GM21390 (cell line): Measurements from ENCODE around the gene SNPH.

ENCODE experiments used
- ATAC-seq: cut with Tn5 transposase; IDR thresholded peaks from one replicate; pipeline ENCODE4 v1.9.1; 2021; ENCODE audit not compliant: unreplicated experiment

The SNPH gene

GRCh38 chr20:1323256-1323655 is 57.2 kb downstream of the SNPH start:
- no peak for ATAC-seq

- no peak for ATAC-seq
These were observed 57.9 kb downstream of the SNPH start for GRCh38 chr20:1323830-1324597.

DNA sequence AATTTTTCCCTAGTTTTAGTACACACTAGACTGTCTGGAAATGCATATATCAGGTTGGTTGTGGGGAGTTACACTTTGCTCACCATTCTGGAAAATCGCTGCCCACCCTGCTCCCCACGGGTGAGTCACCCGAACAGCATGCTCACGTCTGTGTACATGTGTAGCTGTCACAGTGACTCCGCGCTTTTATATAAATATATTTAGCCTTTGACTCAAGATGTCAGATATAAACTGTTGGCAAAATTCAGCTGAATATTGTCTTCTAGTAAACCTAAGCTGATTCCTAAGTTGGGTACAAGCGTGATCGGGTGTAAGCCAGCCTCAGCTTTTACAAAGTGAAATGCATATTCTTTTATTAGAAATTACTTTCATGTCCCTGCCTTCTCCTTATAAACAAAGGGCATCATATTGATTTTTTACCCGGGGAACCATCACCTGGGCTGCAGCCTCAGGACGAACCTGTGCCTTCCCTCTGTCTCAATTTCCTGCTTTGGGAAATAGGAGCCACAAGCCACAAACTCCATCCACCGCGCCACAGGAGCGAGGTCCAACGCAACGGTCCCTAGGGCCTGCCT is 58.6 kb downstream of the SNPH start:
- ATAC-seq, result no peak

- peak; percentile 80 for ATAC-seq
These were observed 59.3 kb downstream of the SNPH start for GRCh38 chr20:1325173-1326030.

DNA sequence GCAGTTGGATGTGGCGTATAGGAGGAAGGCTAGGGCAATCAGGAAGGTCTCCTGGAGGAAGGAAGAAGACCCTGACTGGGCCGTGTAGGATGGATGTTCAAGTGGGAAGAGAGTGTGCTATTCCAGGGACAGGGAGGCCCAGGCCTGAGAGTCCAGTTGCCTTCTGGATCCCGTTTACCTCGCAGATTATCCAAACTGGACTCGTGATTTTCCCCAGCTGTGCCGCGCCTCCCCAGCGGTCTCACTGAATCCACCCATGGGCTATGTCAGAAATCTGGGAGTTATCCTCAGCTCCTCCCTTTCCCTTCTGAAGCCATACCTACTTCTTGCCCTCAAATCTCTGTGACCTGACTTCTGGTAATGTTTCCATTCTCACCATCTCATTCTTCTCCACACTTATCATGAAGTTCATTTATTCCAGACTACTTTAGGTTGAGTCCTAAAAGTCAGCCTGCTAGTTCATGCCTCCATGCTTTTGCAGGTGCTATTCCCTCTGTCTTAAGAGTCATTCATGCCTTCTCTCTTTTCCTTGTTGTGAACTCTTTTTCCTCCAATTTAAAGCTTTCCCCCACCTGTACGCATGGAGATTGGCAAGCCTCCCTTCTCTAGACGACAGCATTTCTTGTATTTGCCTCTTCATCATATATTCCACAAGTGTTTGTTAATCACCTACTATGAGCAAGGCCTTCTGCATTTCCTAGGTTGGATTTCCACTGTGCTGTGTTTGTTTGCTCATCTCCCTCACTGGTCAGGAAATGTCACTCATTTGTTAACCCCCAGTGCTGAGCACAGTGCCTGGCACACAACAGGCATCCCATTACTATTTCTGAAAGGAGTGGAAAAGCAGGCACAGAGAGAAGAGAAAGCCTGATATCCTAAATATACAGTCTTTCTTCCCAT is 60.2 kb downstream of the SNPH start:
- ATAC-seq, result no peak

DNA sequence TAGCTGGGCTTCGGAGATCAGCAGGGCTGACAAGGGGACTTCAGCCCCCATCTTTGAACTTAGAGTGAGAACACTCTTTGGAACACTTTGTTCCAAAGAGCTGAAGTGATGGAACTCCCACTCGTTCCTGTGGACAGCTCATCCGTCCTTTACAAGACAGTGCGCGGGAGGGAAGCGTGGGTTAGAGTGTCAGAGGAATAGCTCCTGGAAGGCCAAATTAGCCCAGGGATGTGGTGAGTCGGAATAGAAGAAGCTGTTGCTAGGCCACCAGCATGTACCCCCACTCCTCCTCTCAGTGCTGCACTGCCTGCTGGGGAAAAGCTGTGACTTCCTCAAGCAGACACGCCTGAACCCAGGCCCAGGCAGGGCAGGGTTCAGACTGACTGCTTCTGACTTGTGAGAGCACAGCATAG is 61.2 kb downstream of the SNPH start:
- ATAC-seq, result no peak

- no peak for ATAC-seq
These were observed 62.0 kb downstream of the SNPH start for GRCh38 chr20:1327827-1328679.

- no peak for ATAC-seq
These were observed 62.7 kb downstream of the SNPH start, which contains the start of gene SDCBP2 for GRCh38 chr20:1328680-1329330. Gene SDCBP2 (minus strand): TSS chr20:1329139. CDS start chr20:1320416, 8,723 bp downstream.

DNA sequence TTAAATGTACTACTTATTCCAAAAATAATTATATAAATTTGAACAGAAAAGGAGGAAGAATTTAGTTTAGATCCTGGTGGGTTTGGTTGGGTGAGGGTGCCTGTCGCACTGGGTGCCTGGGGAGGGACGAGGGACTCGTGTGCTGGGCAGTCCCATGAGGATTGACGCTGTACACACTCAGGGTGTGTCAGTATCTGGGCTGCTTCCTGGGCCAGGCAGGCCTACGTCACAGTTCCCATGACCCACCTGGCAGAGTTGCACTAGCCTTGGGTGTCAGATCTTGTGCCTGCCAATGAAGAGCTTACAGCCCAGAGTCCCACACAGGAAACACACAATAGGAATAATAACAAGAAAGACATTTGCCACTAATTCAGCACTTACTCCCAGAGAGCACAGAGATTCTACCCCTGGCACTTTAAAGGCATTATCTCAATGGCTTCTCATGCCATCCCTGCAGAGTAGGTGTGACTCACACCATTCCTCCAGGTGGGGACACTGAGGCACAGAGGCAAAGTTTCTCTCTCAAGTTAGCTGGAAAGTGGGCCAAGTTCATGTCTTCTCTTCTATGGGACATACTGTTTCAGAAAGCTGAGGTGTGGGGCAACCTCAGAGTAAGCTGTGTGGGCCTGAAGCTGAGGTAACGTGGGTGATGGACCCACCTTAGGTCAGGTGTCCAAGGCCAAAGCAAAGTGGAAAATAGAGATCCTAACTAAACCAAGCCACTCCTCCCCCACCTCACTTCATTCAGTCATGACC is 64.2 kb downstream of the SNPH start:
- ATAC-seq, result no peak

GRCh38 chr20:1331101-1331500 is 65.0 kb downstream of the SNPH start:
- no peak for ATAC-seq

DNA sequence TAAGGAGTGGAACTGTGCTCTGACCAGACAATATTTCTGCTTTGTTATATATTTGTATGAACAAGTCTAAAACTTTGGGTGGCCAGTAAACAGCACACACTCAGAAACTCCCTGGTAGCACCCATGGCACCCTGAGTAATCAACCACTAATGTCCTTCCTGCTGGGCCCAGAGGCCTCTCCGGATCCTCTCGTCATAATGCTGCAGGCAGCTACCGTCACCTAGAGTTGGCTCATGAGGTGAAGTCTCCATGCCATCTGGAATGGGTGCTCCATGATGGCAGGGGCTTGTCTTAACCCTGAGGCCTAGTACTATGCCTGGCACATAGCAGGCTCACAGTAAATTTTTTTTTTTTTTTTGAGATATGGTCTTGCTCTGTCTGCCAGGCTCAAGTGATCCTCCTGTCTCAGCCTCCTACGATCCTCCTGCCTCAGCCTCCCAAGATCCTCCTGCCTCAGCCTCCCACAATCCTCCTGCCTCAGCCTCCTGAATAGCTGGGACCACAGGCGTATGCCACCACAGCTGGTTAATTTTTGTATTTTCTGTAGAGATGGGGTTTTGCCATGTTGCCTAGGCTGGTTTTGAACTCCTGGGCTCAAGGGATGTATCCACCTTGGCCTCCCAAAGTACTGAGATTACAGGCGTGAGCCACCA is 65.8 kb downstream of the SNPH start:
- no peak for ATAC-seq

- ATAC-seq, result no peak
These were observed 66.7 kb downstream of the SNPH start for GRCh38 chr20:1332749-1333300.

DNA sequence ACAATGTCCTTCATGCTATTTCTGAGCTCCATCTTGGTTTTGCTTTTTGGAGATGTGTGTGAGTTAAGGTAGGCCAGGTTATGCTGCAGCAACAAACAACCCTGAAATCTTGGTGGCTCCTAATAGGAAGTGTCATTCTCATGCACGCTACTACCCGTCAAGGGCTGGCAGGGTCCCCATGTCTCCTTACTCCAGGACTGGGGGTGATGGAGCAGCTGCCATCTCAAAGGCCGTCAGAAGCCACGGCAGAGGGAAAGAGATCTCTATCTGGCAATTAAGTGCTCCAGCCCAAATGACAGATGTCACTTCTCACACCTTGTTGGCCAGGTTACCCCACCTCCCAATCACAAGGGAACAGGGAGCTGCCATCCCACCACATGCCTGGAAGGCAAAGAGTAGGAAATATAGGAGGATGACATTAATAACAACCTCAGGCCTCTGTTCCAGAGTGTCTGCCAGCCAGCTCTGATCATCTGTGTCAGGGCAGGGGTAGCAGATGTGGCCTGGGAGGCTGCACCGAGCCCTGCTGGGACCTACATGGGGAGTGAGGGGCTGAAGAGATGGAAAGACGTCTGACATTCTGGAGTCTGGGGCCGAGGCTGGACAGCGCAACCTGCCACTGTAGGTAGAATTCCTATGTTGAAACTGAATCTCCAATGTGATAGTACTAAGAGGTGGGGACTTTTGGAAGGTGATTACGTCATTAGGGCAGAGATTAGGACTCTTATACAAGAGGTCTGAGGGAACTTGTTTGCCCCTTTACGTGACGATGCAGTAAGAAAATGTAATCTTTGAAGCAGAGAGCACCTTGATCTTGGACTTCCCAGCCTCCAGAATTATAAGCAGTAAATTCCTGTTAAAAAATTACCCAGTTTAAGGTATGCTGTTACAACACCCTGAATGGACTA is 67.6 kb downstream of the SNPH start:
- ATAC-seq, result no peak

DNA sequence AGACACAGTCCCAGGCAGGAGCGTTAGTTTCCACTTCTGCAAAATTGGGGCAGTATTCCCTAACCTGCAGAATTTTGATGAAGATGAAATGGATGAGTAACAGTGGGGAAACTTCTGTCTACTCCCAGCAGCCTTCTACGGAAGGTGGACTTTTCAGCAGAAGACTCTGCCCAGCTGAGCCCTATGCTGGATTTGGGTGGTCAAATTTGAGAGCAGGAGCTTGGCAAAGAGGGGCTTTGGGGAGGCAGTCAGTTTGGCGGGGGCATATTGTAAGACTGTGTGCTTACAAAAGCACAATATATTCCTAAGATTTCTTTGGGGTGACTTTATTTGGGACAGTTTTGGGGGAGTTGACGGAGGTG is 68.3 kb downstream of the SNPH start:
- no peak for ATAC-seq

GRCh38 chr20:1334761-1335160 is 68.7 kb downstream of the SNPH start:
- ATAC-seq, result no peak

DNA sequence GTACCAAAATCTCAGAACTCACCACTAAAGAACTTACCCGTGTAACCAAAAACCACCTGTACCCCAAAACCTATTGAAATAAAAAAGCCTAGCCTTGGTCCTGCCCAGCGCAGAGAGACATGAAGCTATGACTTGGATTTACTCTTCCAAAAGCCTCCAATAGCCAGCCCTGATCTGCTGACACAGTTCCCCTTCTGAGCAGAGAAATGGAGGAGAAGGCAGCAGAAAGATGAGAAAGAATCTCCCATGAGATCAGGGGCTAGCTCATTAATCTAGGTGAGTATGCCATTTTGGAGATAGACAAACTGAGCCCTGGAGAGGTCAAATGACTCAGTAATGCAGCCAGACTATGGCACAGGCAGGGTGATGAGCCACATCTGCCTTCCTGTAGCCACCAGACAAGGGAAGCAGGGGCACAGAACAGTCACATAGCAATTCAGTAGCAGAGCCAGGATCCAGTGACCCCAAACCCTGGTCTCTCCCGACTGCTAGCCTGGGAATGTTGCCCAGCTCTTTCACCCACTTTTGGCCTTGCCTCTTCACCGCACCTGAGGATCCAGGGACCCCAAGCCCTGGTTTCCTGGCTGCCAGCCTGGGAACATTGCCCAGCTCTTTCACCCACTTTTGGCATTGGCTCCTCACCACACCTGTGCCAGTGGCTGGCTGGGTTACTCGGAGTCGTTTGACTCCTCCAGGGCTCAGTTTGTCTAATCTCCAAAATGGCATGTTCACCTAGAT is 70.0 kb downstream of the SNPH start:
- no peak for ATAC-seq
